Glomerular visceral epithelial cell (primary cell): Measurements from ENCODE around the gene PKMYT1.

ENCODE experiments used
- DNase-seq: peaks from one replicate; pipeline ENCODE4 v3.0.0-alpha.2; 2016; ENCODE audit errors: extremely low spot score

Gene PKMYT1

GRCh38 chr16:2980227-2981176 is at the start of gene PKMYT1:
PKMYT1 (minus strand) TSS chr16:2980446; CDS start chr16:2979657, 789 bp downstream.
- peak; percentile 90 for DNase-seq

GRCh38 chr16:3029491-3030221 is 49.4 kb upstream of the PKMYT1 start:
- no peak for DNase-seq

GRCh38 chr16:3028716-3029319 is 48.6 kb upstream of the PKMYT1 start:
- DNase-seq: no peak

GRCh38 chr16:3027983-3028715 is 47.9 kb upstream of the PKMYT1 start:
- DNase-seq: peak; percentile 87

- no peak for DNase-seq
These were observed 47.2 kb upstream of the PKMYT1 start for GRCh38 chr16:3027489-3027795.

GRCh38 chr16:3026609-3027488 is 46.6 kb upstream of the PKMYT1 start:
- DNase-seq: no peak

DNA sequence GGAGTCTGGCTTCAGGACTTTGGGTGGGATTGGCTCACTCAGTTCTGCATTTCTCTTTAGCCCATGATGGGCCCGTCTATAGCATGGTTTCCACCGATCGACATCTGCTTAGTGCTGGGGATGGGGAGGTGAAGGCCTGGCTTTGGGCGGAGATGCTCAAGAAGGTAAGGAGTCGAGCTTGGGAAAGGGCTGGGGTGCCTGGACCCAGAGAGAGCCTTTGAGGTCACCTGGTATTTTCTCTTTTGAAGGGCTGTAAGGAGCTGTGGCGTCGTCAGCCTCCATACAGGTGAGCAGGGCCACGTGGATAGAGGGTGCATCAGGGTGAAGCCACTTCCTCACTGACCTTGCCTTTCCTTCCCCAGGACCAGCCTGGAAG is 45.7 kb upstream of the PKMYT1 start:
- no peak for DNase-seq

DNA sequence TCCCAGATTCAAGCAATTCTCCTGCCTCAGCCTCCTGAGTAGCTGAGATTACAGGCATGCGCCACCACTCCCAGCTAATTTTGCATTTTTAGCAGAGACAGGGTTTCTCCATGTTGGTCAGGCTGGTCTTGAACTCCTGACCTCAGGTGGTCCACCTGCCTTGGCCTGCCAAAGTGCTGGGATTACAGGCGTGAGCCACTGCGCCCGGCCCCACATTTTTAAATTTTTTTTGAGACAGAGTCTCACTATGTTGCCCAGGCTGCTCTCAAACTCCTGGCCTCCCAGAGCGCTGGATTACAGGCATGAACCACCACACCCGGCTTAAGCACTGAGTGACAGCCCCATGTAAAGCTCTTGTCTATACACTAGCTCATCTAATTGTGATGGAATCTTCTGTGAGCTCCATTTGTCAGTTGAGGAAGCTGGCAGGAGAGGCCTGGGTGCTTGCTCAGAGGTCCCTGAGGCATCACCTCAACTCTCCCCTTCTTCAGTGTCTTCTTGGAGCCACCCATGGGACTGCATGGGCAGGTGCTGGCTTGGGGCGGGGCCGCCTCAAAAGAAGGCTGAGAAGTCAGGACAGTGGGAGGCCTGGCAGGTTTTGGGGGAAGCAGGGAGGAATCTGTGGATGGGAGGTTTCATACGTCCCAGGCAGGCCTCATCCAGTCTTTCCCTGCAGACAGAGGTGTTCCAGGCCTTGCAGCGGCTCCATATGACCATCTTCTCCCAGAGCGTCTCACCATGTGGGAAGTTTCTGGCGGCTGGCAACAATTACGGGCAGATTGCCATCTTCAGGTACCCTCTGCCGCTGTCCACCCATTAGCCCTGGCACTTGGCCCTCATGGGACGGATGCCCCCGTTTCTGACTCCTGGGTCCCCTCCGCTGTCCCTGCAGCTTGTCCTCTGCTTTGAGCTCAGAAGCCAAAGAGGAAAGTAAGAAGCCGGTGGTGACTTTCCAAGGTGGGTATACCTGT is 45.1 kb upstream of the PKMYT1 start:
- no peak for DNase-seq

DNA sequence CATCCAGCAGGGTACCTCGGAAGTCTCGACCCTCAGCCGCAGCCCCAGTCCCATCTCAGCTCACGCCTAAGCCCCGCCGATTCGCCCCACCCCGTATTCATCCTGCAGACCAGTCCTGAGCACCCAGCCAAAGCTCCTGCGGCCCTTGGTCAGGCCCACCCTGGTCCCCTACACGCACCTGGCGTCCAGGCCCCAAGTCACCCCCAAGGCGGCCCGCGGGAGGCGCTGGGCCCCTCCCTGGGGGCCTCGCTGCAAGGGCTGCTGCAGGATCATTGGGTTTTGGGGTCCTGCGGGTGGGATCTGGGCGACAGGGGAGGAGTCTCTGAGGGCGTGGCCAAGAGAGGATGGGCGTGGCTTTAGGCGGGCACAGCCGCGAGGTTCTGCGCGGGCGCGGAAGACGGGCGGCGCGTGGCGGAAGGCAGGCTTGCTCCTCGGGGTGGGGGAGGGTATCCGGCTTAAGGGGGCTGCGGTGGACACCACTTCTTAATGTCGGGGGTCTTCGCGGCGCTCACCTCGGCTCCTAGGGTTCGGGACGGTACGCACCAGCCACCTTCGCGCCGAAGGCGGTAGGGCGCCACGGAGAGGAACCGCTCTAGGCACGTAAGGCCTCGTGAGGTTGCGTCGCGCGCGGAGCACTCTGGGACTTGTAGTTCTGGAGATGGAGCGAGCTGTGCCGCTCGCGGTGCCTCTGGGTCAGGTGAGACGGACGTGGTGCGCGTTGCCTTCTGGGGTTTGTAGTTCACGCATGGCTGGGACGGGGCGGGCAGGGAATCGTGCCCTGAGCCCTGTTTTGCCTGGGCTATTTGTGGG is 43.6 kb upstream of the PKMYT1 start, which contains the start of the genes HCFC1R1 and THOC6:
Gene HCFC1R1, minus strand, starts transcription at position 274 of the 810 bp plus-strand sequence. Its CDS starts 1 bp downstream, at position 273.
Gene THOC6, plus strand, starts transcription at position 367 of the 810 bp plus-strand sequence. Its CDS starts 292 bp downstream, at position 659.
- DNase-seq: peak; percentile 97

DNA sequence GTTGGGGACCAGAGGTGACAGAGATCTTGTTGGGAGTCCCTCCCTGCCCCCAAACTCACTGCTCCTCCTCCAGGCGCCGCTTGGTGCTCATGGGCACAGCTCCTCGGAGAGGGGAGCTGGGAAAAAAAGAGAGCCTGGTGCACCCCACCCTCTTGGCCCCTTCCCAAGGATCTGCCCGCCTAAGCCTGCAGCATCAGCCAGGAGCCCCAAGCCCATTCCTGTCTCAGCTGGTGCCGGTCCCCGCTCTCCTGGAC is 43.1 kb upstream of the PKMYT1 start:
- peak; percentile 92 for DNase-seq

GRCh38 chr16:3022684-3023414 is 42.6 kb upstream of the PKMYT1 start:
- DNase-seq: no peak

DNA sequence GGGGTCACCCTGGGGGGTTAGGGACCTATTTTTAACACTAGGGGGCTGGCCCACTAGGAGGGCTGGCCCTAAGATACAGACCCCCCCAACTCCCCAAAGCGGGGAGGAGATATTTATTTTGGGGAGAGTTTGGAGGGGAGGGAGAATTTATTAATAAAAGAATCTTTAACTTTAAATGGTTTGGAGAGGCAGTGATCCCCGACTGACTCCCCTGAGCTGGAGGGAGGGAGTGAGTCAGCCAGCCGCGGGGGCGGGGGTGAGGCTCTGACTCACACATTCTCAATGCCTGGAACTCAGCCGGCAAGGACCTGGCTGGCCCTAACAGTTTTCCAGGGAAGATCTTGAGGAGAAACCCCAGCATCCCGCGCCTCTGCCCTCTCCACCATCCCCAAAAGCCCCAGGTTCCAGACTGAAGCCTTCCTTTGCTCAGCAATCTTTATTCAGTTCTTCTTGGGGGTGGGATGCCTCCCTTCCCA is 42.0 kb upstream of the PKMYT1 start:
- DNase-seq: peak; percentile 93

- DNase-seq: peak; percentile 95
These were observed 41.4 kb upstream of the PKMYT1 start for GRCh38 chr16:3021449-3022207.

DNA sequence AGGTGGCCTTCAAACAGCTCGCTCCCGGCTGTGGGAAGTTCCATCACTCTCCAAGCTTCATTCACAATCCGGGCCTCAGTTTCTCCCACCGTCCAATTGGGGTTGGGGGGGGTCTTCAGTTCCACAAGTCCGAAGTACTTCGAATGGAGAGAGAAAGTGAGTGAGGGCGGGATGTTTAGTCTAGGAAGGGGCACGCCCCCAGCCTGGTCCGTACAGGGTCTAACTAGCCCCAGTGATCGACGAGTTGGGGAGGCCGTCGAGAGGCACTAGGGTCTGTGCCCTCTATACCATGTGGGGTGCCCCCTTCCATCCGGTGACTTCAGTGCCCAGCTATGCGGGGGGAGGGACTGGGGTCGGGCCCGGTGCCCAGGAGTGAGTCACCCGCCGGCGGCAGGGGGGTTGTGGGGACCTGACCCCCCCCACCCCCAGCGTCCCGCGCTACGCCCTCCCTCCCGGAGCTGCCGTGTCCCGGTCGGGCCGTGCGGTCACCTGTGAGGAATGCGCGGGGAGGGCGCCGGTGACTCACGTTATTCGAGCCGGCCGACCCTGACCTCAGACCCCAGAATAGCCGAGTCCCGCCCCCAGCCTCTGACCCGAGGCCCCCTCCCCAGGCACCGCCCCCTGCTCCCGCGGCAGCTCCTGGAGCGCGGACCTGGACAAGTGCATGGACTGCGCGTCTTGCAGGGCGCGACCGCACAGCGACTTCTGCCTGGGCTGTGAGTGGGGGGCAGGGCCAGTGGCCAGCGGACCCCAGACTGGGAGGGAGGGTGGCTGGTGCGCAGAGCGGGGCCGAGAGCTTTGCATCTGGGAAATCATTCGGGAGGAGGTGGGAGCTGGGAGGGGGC is 40.6 kb upstream of the PKMYT1 start:
- DNase-seq: peak; percentile 97

DNA sequence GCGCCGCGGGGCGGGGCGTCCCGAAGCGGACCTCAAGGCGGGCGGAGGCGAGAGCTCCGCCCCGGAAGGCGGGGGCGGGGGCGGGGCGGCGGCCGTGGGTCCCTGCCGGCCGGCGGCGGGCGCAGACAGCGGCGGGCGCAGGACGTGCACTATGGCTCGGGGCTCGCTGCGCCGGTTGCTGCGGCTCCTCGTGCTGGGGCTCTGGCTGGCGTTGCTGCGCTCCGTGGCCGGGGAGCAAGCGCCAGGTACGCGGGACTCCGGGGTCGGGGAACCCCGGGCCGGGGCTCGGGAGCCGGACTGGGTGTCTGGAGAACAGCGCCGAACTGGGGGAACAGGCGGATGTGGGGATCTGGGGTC is 40.0 kb upstream of the PKMYT1 start, which contains the start of gene TNFRSF12A:
Gene TNFRSF12A, plus strand, starts transcription at position 122 of the 357 bp plus-strand sequence. Its CDS starts 30 bp downstream, at position 152.
- peak; percentile 87 for DNase-seq

- DNase-seq: no peak
These were observed 39.5 kb upstream of the PKMYT1 start for GRCh38 chr16:3019594-3020246.
